B cell (primary cell): ENCODE measurements around the gene MORN1.

Experiments used
- CTCF ChIP-seq: fragments of 200-600 bp; IDR thresholded peaks from one replicate; pipeline ENCODE4 v1.8.0; 2022; ENCODE audit warnings: antibody characterized with exemption, mild to moderate bottlenecking
- EZH2 ChIP-seq: IDR thresholded peaks from 2 replicates; pipeline ENCODE4 v1.6.1; 2012; ENCODE audit warnings: borderline replicate concordance, low read depth, mild to moderate bottlenecking, moderate library complexity, low read length; ENCODE audit not compliant: insufficient read depth, poor library complexity, severe bottlenecking

- no peak for TF ChIP-seq CTCF
- no peak for TF ChIP-seq EZH2
Observed at GRCh38 chr1:2431103-2431502, 39.7 kb upstream of the MORN1 start.
